GM19023 (cell line): Measurements from ENCODE around the gene SYNPO2.
"Not testable (repeated sequence)": the region's sequence is repeated elsewhere in the genome, so short reads cannot be mapped to it uniquely, and the experiment has no call there.

Experiments used
- ATAC-seq: cut with Tn5 transposase; IDR thresholded peaks from one replicate; pipeline ENCODE4 v1.9.1; 2021; ENCODE audit warnings: mild to moderate bottlenecking, moderate library complexity; ENCODE audit not compliant: unreplicated experiment

SYNPO2 gene

GRCh38 chr4:118888666-118889311 is at the start of gene SYNPO2:
Gene SYNPO2 (plus strand): TSS chr4:118888854. CDS start chr4:118889037, 183 bp downstream.
- ATAC-seq: peak; percentile 87

- no peak for ATAC-seq
These were observed 49.3 kb upstream of the SYNPO2 start for GRCh38 chr4:118839221-118839927.

- no peak for ATAC-seq
These were observed 46.6 kb upstream of the SYNPO2 start for GRCh38 chr4:118842055-118842454.

GRCh38 chr4:118843237-118843636 is 45.4 kb upstream of the SYNPO2 start:
- no peak for ATAC-seq

GRCh38 chr4:118845552-118846050 is 43.1 kb upstream of the SYNPO2 start:
- ATAC-seq: no peak

GRCh38 chr4:118846979-118847378 is 41.7 kb upstream of the SYNPO2 start:
- ATAC-seq: no peak

GRCh38 chr4:118848242-118848641 is 40.4 kb upstream of the SYNPO2 start:
- no peak for ATAC-seq

- no peak for ATAC-seq
These were observed 39.8 kb upstream of the SYNPO2 start for GRCh38 chr4:118848901-118849300.

GRCh38 chr4:118849867-118850487 is 38.7 kb upstream of the SYNPO2 start:
- no peak for ATAC-seq

- ATAC-seq: peak; percentile 92
These were observed 38.0 kb upstream of the SYNPO2 start for GRCh38 chr4:118850488-118851173.

- ATAC-seq: no peak
These were observed 30.9 kb upstream of the SYNPO2 start for GRCh38 chr4:118857760-118858159.

- ATAC-seq: no peak
These were observed 29.9 kb upstream of the SYNPO2 start for GRCh38 chr4:118858779-118859178.

- ATAC-seq: no peak
These were observed 23.5 kb upstream of the SYNPO2 start for GRCh38 chr4:118865091-118865708.

- no peak for ATAC-seq
These were observed 22.2 kb upstream of the SYNPO2 start for GRCh38 chr4:118866442-118866841.

- no peak for ATAC-seq
These were observed 21.2 kb upstream of the SYNPO2 start for GRCh38 chr4:118867311-118868067.

GRCh38 chr4:118869808-118870342 is 18.8 kb upstream of the SYNPO2 start:
- ATAC-seq: no peak

- ATAC-seq: no peak
These were observed 16.5 kb upstream of the SYNPO2 start for GRCh38 chr4:118872181-118872580.

GRCh38 chr4:118877797-118878196 is 10.9 kb upstream of the SYNPO2 start:
- no peak for ATAC-seq

- not testable (repeated sequence) for ATAC-seq
These were observed 10.1 kb upstream of the SYNPO2 start for GRCh38 chr4:118878507-118878906.

- ATAC-seq: no peak
These were observed 9.2 kb upstream of the SYNPO2 start for GRCh38 chr4:118879409-118879808.
